Activated gamma-delta T cell treated with Interleukin-2 at 50 U/mL for 16 hours (primary cell): ENCODE results near the gene OR4C3.
"Not testable (repeated sequence)": the region's sequence is repeated elsewhere in the genome, so short reads cannot be mapped to it uniquely, and the experiment has no call there.

Experiments used
- DNase-seq: peaks from one replicate; pipeline ENCODE4 v3.0.0-alpha.2; 2020

OR4C3 gene

GRCh38 chr11:48324620-48325019 is at the start of gene OR4C3:
Gene OR4C3 (plus strand): TSS chr11:48324920. CDS start chr11:48325022, 102 bp downstream.
- DNase-seq, result not testable (repeated sequence)

GRCh38 chr11:48305923-48306322 is 18.8 kb upstream of the OR4C3 start, which contains the start of gene OR4S1:
Gene OR4S1 (plus strand): TSS chr11:48306223. CDS start chr11:48306223, 0 bp downstream.
- no peak for DNase-seq

- peak; percentile 40 for DNase-seq
Measured at GRCh38 chr11:48307760-48308386, 16.8 kb upstream of the OR4C3 start.

- DNase-seq, result not testable (repeated sequence)
Measured at GRCh38 chr11:48313590-48313989, 11.1 kb upstream of the OR4C3 start.

GRCh38 chr11:48319813-48320212 is 4.9 kb upstream of the OR4C3 start:
- DNase-seq, result not testable (repeated sequence)

GRCh38 chr11:48341466-48341865 is 16.7 kb downstream of the OR4C3 start:
- no peak for DNase-seq

- not testable (repeated sequence) for DNase-seq
Measured at GRCh38 chr11:48342505-48342904, 17.8 kb downstream of the OR4C3 start.

- not testable (repeated sequence) for DNase-seq
Measured at GRCh38 chr11:48346286-48346685, 21.6 kb downstream of the OR4C3 start.

- no peak for DNase-seq
Measured at GRCh38 chr11:48354013-48354412, 29.3 kb downstream of the OR4C3 start.

GRCh38 chr11:48354677-48355076 is 30.0 kb downstream of the OR4C3 start:
- DNase-seq, result no peak

- DNase-seq, result not testable (repeated sequence)
Measured at GRCh38 chr11:48361289-48361688, 36.6 kb downstream of the OR4C3 start.

GRCh38 chr11:48366365-48366764 is 41.6 kb downstream of the OR4C3 start, which contains the start of gene OR4C5:
Gene OR4C5 (minus strand): TSS chr11:48366465. CDS start chr11:48366465, 0 bp downstream.
- no peak for DNase-seq
